ENCODE results near the gene KLF6. TPM values are rescaled to one million over a fixed set of nuclear protein-coding genes. Genes with fewer than 3 reads are reported as not detected.
A peak's percentile ranks its signal among the peaks of the same experiment; 100 is the strongest.

The KLF6 gene
- total RNA-seq, 4 donors from 2014 or later, result 140 to 304 (median 291) TPM

DNA sequence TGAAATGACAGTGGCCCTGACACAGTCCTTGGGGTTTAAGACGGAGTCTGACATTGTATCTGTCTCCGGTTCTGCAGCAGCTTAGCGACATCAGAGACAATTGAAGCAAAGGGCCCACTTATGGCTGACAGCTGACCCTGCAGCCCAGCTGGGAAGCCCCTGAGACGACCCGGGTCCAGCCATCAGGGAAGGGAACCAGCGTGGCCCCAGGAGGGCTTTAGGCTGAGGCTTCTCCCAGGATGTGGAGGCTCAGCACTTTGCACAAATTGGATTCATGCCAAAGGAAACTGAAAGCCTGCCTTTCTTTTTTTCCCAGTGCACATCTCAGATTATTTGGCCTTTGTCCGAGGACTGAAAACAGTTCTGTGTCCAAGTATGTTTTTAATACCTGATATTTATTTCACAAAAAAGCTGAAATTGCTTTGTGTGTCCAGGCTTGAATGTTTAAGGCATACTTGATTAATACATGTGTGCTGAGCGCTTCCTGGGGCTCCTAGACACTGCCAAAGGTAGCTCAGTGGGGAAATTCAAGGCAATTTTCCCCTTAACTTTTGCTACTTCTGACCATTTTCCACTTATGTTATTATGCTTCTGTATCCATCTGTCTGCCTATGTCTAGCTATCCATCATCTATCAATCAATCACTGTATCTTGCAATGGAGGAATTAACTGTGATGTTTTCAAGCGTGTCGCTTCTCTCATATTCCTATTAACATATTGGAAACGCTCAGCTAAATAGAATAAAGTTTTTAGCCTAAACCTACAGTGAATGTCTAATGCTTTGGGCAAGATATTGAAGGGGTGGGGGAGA is 34.8 kb downstream of the KLF6 start:
- Histone ChIP-seq H3K4me3 (peak overlapping the region in 1 of 4 donors; percentile 21), H3K9me3 (no peaks in the 10 kb centered on the region), H3K36me3 (no peaks in the 10 kb centered on the region), H3K27me3 (no peaks in the 10 kb centered on the region), H3K27ac (peak overlapping the region; percentile 56 to 81 (median 72)), H3K4me1 (peaks cover 0 to 19% (median 4%) of the 10 kb centered on the region in 4 donors)
- TF ChIP-seq POLR2AphosphoS5 (IDR thresholded peaks at IDR 0.05), result no peak
- TF ChIP-seq, protein P1, sequence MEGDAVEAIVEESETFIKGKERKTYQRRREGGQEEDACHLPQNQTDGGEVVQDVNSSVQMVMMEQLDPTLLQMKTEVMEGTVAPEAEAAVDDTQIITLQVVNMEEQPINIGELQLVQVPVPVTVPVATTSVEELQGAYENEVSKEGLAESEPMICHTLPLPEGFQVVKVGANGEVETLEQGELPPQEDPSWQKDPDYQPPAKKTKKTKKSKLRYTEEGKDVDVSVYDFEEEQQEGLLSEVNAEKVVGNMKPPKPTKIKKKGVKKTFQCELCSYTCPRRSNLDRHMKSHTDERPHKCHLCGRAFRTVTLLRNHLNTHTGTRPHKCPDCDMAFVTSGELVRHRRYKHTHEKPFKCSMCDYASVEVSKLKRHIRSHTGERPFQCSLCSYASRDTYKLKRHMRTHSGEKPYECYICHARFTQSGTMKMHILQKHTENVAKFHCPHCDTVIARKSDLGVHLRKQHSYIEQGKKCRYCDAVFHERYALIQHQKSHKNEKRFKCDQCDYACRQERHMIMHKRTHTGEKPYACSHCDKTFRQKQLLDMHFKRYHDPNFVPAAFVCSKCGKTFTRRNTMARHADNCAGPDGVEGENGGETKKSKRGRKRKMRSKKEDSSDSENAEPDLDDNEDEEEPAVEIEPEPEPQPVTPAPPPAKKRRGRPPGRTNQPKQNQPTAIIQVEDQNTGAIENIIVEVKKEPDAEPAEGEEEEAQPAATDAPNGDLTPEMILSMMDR (IDR thresholded peaks at IDR 0.05), result no peak
- in situ Hi-C loops (cut with MboI; ENCODE audit: low pct_ligation_motif_present in 1 of 4, low pct_unique_long_range_greater_than_20kb in 1 of 4, low sequenced_read_pairs in 3 of 4) (loop anchor here in 1 of 4 donors (25.0 kb wide), 1 partner anchor 288 kb away; no protein-coding TSS in a partner anchor), intact Hi-C loops (cut with DNase I; ENCODE audit: low total_unique reads) (no loop called here)
- no peak for DNase-seq
- WGBS, 2 donors (ENCODE audit: low coverage in 1 of 2), result 60 to 71% methylated on average over 8 to 11 of the region's 11 CpGs

- H3K4me1 ChIP-seq, result peaks cover 0 to 19% (median 4%) of the 10 kb centered on the region in 4 donors
- intact Hi-C loops (cut with DNase I; ENCODE audit: low total_unique reads) (no loop called here), in situ Hi-C loops (cut with MboI; ENCODE audit: low pct_ligation_motif_present in 1 of 4, low pct_unique_long_range_greater_than_20kb in 1 of 4, low sequenced_read_pairs in 3 of 4) (no loop called here)
- TF ChIP-seq POLR2AphosphoS5 (IDR thresholded peaks at IDR 0.05), result peak; percentile 47 to 56 (median 54)
- TF ChIP-seq POLR2A (IDR thresholded peaks at IDR 0.05), result no peak
- TF ChIP-seq EP300 (IDR thresholded peaks at IDR 0.05; ENCODE audit: low read depth), result no peak
- TF ChIP-seq, protein P1 (IDR thresholded peaks at IDR 0.05), result no peak
- no peak for DNase-seq
- no peaks in the 10 kb centered on the region for H3K27me3 ChIP-seq
- no peaks in the 10 kb centered on the region for H3K9me3 ChIP-seq
- H3K4me3 ChIP-seq, result peak overlapping the region in 1 of 4 donors; percentile 21
- 38 to 58% methylated on average over 9 of the region's 9 CpGs for WGBS, 2 donors (ENCODE audit: low coverage in 1 of 2)
- no peaks in the 10 kb centered on the region for H3K36me3 ChIP-seq
- peak overlapping the region; percentile 56 to 81 (median 72) for H3K27ac ChIP-seq
Measured at GRCh38 chr10:3749600-3749999, 35.4 kb downstream of the KLF6 start.

GRCh38 chr10:3749011-3749410 is 36.0 kb downstream of the KLF6 start:
- no peak for DNase-seq
- TF ChIP-seq EP300 (IDR thresholded peaks at IDR 0.05; ENCODE audit: low read depth), result no peak
- TF ChIP-seq, protein P1 (IDR thresholded peaks at IDR 0.05), result no peak
- TF ChIP-seq POLR2A (IDR thresholded peaks at IDR 0.05), result no peak
- no peak for TF ChIP-seq POLR2AphosphoS5 (IDR thresholded peaks at IDR 0.05)
- intact Hi-C loops (cut with DNase I; ENCODE audit: low total_unique reads) (no loop called here), in situ Hi-C loops (cut with MboI; ENCODE audit: low pct_ligation_motif_present in 1 of 4, low pct_unique_long_range_greater_than_20kb in 1 of 4, low sequenced_read_pairs in 3 of 4) (no loop called here)
- peak overlapping the region in 3 of 4 donors; percentile 71 to 81 (median 72) for H3K27ac ChIP-seq
- no peak overlapping the region for H3K4me3 ChIP-seq
- H3K9me3 ChIP-seq, result no peaks in the 10 kb centered on the region
- no peaks in the 10 kb centered on the region for H3K27me3 ChIP-seq
- WGBS, 2 donors (ENCODE audit: low coverage in 1 of 2), result 85 to 92% methylated on average over 4 to 5 of the region's 5 CpGs
- peaks cover 0 to 19% (median 4%) of the 10 kb centered on the region in 4 donors for H3K4me1 ChIP-seq
- H3K36me3 ChIP-seq, result no peaks in the 10 kb centered on the region

DNA sequence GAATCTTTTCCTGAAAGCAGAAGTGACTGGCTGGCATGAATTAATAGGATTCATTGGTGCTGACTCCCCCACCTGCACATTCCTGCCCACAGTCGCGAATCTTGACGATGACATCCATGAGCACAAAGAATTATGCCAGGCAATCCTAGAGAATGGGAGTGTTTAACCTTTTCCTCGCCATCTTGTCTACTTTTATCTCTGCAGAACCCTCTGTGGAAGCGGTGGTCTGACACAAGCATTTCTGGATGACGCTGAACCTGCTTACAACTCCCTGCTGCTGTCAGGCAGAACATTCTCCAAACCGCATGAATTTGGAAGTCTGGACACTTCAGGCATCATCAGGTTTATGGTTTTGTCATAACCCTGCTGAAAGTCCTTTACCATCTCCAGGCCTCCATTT is 36.5 kb downstream of the KLF6 start:
- Histone ChIP-seq H3K27ac (peak overlapping the region in 2 of 4 donors; percentile 26 to 72), H3K4me1 (peaks cover 0 to 19% (median 4%) of the 10 kb centered on the region in 4 donors), H3K27me3 (no peaks in the 10 kb centered on the region), H3K9me3 (no peaks in the 10 kb centered on the region), H3K4me3 (no peak overlapping the region), H3K36me3 (no peaks in the 10 kb centered on the region)
- 88% methylated on average over 7 of the region's 7 CpGs; no CpG with 5 or more reads in 1 of the 2 donors for WGBS, 2 donors (ENCODE audit: low coverage in 1 of 2)
- TF ChIP-seq POLR2A (IDR thresholded peaks at IDR 0.05), result no peak
- TF ChIP-seq EP300 (IDR thresholded peaks at IDR 0.05; ENCODE audit: low read depth), result no peak
- no peak for TF ChIP-seq POLR2AphosphoS5 (IDR thresholded peaks at IDR 0.05)
- TF ChIP-seq, protein P1 (IDR thresholded peaks at IDR 0.05), result no peak
- intact Hi-C loops (cut with DNase I; ENCODE audit: low total_unique reads) (no loop called here), in situ Hi-C loops (cut with MboI; ENCODE audit: low pct_ligation_motif_present in 1 of 4, low pct_unique_long_range_greater_than_20kb in 1 of 4, low sequenced_read_pairs in 3 of 4) (no loop called here)
- no peak for DNase-seq

Measured in transverse colon (tissue), 4 donors.